Adipocyte (in vitro differentiated cells): ENCODE data around the gene RNU7-1.

Experiments used
- DNase-seq: peaks from one replicate; pipeline ENCODE4 v3.0.0-alpha.2; 2015; ENCODE audit warnings: low read depth
- H3K27me3 ChIP-seq: replicated peaks from 2 replicates; pipeline ENCODE4 v1.7.0; 2013; ENCODE audit warnings: mild to moderate bottlenecking, low read length, moderate library complexity; ENCODE audit not compliant: control insufficient read depth, insufficient read depth
- H3K36me3 ChIP-seq: 2 replicates; pipeline ENCODE4 v1.7.0; 2013; ENCODE audit warnings: low read length, mild to moderate bottlenecking, moderate library complexity; ENCODE audit not compliant: control insufficient read depth, insufficient read depth, severe bottlenecking
- H3K4me1 ChIP-seq: 2 replicates; pipeline ENCODE4 v1.7.0; 2013; ENCODE audit warnings: mild to moderate bottlenecking, low read length, moderate library complexity; ENCODE audit not compliant: control insufficient read depth, insufficient read depth
- H3K4me3 ChIP-seq: 2 replicates; pipeline ENCODE4 v1.7.0; 2013; ENCODE audit warnings: mild to moderate bottlenecking, low read length, moderate library complexity
- H3K9ac ChIP-seq: 2 replicates; pipeline ENCODE4 v1.7.0; 2013; ENCODE audit warnings: mild to moderate bottlenecking, low read length, moderate library complexity
- H3K9me3 ChIP-seq: 2 replicates; pipeline ENCODE4 v1.7.0; 2013; ENCODE audit warnings: mild to moderate bottlenecking, low read length, moderate library complexity; ENCODE audit not compliant: control insufficient read depth

RNU7-1 gene

GRCh38 chr12:6965026-6965661 lies 21.5 kb downstream of the RNU7-1 start:
- H3K4me1 ChIP-seq = peaks cover 37% of the 10 kb centered on the region
- no peaks in the 10 kb centered on the region for H3K27me3 ChIP-seq
- H3K9ac ChIP-seq = peak overlapping the region; percentile 41
- no peaks in the 10 kb centered on the region for H3K9me3 ChIP-seq
- DNase-seq = peak; percentile 93
- no peak overlapping the region for H3K4me3 ChIP-seq
- H3K36me3 ChIP-seq = peaks cover 45% of the 10 kb centered on the region

GRCh38 chr12:6965714-6966113 lies 22.1 kb downstream of the RNU7-1 start:
- Histone ChIP-seq H3K27me3 (no peaks in the 10 kb centered on the region), H3K4me1 (peaks cover 37% of the 10 kb centered on the region), H3K9me3 (no peaks in the 10 kb centered on the region), H3K4me3 (no peak overlapping the region), H3K36me3 (peaks cover 45% of the 10 kb centered on the region), H3K9ac (no peak overlapping the region)
- DNase-seq = no peak

- peaks cover 32% of the 10 kb centered on the region for H3K4me1 ChIP-seq
- no peaks in the 10 kb centered on the region for H3K27me3 ChIP-seq
- H3K9me3 ChIP-seq = no peaks in the 10 kb centered on the region
- DNase-seq = no peak
- H3K9ac ChIP-seq = no peak overlapping the region
- H3K4me3 ChIP-seq = no peak overlapping the region
- peaks cover 45% of the 10 kb centered on the region for H3K36me3 ChIP-seq
Measured at GRCh38 chr12:6966351-6966750, 22.7 kb downstream of the RNU7-1 start.

- no peak for DNase-seq
- Histone ChIP-seq H3K4me3 (no peak overlapping the region), H3K27me3 (no peaks in the 10 kb centered on the region), H3K9me3 (no peaks in the 10 kb centered on the region), H3K9ac (no peak overlapping the region), H3K4me1 (peaks cover 31% of the 10 kb centered on the region), H3K36me3 (peaks cover 45% of the 10 kb centered on the region)
Measured at GRCh38 chr12:6967651-6968100, 24.1 kb downstream of the RNU7-1 start.

GRCh38 chr12:6968426-6968825 lies 24.8 kb downstream of the RNU7-1 start:
- no peak for DNase-seq
- Histone ChIP-seq H3K4me1 (peaks cover 31% of the 10 kb centered on the region), H3K9me3 (no peaks in the 10 kb centered on the region), H3K4me3 (peak overlapping the region; percentile 95), H3K9ac (peak overlapping the region; percentile 99), H3K27me3 (no peaks in the 10 kb centered on the region), H3K36me3 (peaks cover 45% of the 10 kb centered on the region)

- DNase-seq = no peak
- Histone ChIP-seq H3K27me3 (no peaks in the 10 kb centered on the region), H3K9me3 (no peaks in the 10 kb centered on the region), H3K4me1 (peaks cover 31% of the 10 kb centered on the region), H3K36me3 (peaks cover 51% of the 10 kb centered on the region), H3K9ac (peak overlapping the region; percentile 99), H3K4me3 (peak overlapping the region; percentile 95)
Measured at GRCh38 chr12:6970096-6970527, 26.5 kb downstream of the RNU7-1 start.

GRCh38 chr12:6974180-6974579 lies 30.6 kb downstream of the RNU7-1 start:
- Histone ChIP-seq H3K27me3 (no peaks in the 10 kb centered on the region), H3K9me3 (no peaks in the 10 kb centered on the region), H3K4me3 (no peak overlapping the region), H3K4me1 (peaks cover 13% of the 10 kb centered on the region), H3K36me3 (peaks cover 52% of the 10 kb centered on the region), H3K9ac (no peak overlapping the region)
- DNase-seq = no peak

- Histone ChIP-seq H3K9me3 (no peaks in the 10 kb centered on the region), H3K36me3 (peaks cover 65% of the 10 kb centered on the region), H3K4me1 (peaks cover 11% of the 10 kb centered on the region), H3K9ac (no peak overlapping the region), H3K4me3 (no peak overlapping the region), H3K27me3 (no peaks in the 10 kb centered on the region)
- DNase-seq = no peak
Measured at GRCh38 chr12:6975297-6976032, 31.8 kb downstream of the RNU7-1 start.

GRCh38 chr12:6977653-6978052 lies 34.0 kb downstream of the RNU7-1 start:
- H3K9me3 ChIP-seq = no peaks in the 10 kb centered on the region
- no peak for DNase-seq
- peaks cover 12% of the 10 kb centered on the region for H3K4me1 ChIP-seq
- no peak overlapping the region for H3K4me3 ChIP-seq
- no peaks in the 10 kb centered on the region for H3K27me3 ChIP-seq
- peaks cover 87% of the 10 kb centered on the region for H3K36me3 ChIP-seq
- no peak overlapping the region for H3K9ac ChIP-seq

GRCh38 chr12:6978188-6978587 lies 34.6 kb downstream of the RNU7-1 start:
- DNase-seq = no peak
- Histone ChIP-seq H3K4me3 (no peak overlapping the region), H3K27me3 (no peaks in the 10 kb centered on the region), H3K9ac (no peak overlapping the region), H3K36me3 (peaks cover 92% of the 10 kb centered on the region), H3K9me3 (no peaks in the 10 kb centered on the region), H3K4me1 (peaks cover 12% of the 10 kb centered on the region)

GRCh38 chr12:6978611-6979011 lies 35.0 kb downstream of the RNU7-1 start:
- H3K4me3 ChIP-seq = no peak overlapping the region
- no peaks in the 10 kb centered on the region for H3K9me3 ChIP-seq
- H3K36me3 ChIP-seq = peaks cover 96% of the 10 kb centered on the region
- no peak overlapping the region for H3K9ac ChIP-seq
- H3K27me3 ChIP-seq = no peaks in the 10 kb centered on the region
- H3K4me1 ChIP-seq = peaks cover 12% of the 10 kb centered on the region
- no peak for DNase-seq
